HG02870 (cell line): ENCODE results near the gene FAM184B.

ENCODE experiments used
- ATAC-seq: cut with Tn5 transposase; IDR thresholded peaks from one replicate; pipeline ENCODE4 v1.9.1; 2021; ENCODE audit warnings: mild to moderate bottlenecking, moderate library complexity; ENCODE audit not compliant: unreplicated experiment

FAM184B gene

DNA sequence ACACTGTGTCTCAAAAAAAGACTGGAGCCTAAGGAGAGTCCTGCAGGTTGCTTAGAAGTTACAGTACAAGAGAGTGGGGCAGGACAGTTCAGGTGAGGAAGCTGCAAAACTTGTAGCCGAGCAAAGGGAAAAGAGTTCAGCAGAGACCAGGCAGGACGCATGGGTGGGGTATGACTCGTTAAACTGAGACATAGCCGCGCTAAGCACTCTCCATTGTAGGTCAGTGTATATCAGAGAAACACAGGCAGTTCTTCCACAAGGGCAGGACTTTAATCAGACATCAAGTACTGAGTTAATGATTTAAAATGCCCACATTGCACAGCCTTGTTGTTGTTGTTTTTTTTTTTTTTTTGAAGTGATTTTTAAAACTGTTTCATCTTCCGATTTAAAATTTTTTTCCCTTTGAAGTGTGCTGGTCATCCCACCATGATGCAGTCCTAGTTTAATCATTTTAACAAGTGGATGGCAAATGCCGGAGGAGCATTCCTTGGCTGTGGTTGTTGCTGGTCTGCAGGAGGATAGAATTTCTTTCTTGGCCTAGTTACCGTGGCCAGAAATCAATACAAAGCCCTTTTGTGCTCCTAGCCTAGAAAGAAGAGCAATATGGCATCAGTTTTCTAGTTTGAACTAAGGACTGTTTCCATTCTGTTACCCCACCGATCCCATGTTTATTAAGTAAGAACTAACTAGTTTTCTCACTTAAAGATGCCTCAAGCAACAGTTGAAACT, 194.2 kb downstream of the FAM184B start:
- ATAC-seq, result no peak

DNA sequence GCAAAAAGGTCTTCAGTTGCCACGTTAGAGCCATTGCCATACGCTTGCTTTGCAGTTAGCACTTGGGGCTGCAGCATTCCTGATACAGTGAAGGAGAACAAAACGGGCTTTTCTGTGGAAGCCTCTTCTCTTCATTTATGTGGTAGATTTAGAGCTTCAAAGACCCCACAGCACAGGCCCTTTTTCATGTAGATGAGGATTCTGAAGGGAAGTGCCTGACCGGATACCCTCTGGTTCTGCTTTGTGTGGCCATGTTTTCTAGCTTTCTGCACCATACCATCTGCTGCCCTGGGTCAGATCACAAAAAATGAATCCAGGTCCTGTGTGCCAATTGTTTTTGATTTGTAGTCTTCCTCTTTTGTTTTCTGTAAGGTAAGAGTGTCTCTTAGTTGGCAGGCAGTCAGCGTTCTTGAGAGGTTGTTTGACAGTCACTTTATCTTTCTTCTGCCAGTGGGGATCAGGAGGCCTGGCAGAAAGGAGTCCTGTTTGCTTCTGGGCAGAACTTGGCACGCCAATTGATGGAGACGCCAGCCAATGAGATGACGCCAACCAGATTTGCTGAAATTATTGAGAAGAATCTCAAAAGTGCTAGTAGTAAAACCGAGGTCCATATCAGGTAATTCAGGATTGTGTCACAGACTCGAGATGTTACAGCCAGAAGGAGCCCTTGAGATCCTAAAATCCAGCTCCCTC, 196.8 kb downstream of the FAM184B start:
- ATAC-seq, result no peak

DNA sequence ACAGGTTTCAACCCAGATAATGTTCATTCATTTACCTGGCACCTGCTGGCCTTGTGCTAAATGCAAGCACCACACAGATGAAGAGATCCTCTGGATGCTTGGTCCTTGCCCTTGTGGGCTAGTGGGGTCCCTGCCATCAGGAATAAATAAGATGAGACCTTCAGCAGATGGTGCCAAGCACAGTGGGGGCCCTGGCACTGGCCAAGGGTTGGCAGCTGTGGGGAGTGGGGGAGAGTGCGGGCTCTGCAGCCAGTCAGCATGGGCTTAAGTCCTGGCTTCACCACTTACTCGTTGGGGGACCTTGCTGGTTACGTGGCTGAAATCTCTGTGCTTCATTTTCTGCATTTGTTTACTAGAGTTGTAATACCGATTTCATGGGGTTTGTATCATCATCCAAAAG, 197.5 kb downstream of the FAM184B start:
- no peak for ATAC-seq

DNA sequence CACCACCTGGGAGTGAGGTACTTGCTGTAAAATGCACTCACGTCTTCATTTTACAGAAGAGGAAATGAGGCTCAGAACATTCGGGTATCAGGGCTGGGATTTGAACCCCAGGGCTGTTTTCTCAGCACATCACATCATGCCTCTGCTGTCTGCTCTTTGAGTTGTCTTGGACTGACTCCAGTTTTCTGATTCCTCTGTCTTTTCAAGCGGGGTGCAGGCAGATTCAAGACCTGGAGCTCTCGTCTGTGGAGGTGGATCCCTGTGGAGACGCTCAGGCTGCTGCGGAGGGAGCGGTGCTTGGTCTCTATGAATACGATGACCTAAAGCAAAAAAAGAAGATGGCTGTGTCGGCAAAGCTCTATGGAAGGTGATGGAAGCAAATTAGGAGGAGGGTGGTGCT, 198.1 kb downstream of the FAM184B start:
- ATAC-seq, result no peak

DNA sequence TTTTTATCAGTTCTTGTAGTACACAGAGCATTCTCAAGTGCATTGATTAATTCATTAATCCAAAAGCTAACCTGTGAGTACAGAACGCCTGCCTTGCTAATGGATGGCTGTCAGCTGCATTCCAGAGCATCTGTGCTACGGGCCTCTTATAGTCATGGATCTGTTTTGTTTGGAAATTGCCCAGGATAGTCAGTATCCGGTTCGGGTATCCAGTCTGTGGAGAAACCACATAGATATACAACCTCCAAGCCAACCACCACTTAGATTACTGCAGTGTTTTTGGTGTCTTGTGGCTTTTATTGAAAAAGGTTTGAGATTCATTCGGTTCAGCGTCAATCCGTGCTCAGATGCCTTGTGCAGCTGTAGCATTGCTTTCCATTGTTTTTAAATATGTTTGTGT, 200.5 kb downstream of the FAM184B start:
- ATAC-seq, result no peak
